NCI-H2029 (cell line): Measurements from ENCODE around the gene PYDC1.

Experiments
- DNase-seq: peaks from one replicate; lab custom pipeline; 2025; lab: John Stamatoyannopoulos, UW

Gene PYDC1

DNA sequence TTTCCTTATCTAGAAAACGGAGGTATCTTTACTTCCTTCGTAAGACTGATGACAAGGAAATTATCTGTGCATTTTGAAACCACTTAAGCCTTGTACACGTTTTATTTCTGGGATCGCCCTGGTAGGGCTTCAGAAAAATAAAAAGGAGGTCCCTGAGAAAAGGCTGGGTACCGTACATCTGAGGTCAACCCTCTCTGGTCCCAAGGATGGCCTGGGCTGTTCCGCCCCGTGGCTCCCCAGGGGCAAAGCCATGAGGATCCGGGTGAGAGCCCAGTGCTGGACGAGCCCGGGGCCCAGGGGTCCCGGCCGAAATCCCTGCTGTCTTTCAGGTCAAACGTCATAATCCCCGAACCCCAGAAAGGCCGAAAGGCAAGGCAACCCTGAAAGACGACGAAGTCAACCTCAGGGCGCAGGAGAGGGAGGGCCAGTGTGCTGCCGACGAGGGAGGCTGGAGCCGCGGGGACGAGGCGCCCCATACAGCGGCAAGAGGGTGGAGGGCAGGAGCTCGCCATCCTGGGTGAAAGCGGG is 37.7 kb downstream of the PYDC1 start:
- DNase-seq = no peak

DNA sequence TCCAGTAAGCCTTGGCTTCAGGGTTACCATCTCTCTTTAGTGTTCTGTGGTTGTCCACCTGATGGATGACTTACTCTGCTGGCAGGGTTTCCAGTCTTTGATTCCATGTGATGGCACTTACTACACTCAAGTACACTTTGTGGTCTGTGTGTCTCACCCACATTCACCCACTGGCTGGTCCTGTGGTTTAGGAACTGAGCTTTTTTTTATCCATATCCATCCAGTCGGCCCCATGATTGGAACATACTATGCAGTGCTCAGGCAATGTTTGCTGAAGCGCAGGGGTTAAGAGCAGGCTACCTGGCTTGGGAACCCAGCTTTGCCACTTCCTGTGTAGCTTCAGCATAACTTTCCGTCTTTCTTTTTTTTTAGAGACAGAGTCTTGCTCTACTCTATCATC is 39.8 kb downstream of the PYDC1 start:
- DNase-seq = peak; percentile 88

- peak; percentile 26 for DNase-seq
Measured at GRCh38 chr16:31170048-31170447, 46.9 kb downstream of the PYDC1 start.

GRCh38 chr16:31168848-31169247 is 48.1 kb downstream of the PYDC1 start:
- no peak for DNase-seq

GRCh38 chr16:31167315-31167714 is 49.6 kb downstream of the PYDC1 start:
- no peak for DNase-seq
